Measurements from ENCODE around the gene CXXC5. TPM values are rescaled to one million over a fixed set of nuclear protein-coding genes. Genes with fewer than 3 reads are reported as not detected.
"Not testable (repeated sequence)": the region's sequence is repeated elsewhere in the genome, so short reads cannot be mapped to it uniquely, and the experiment has no call there.

The CXXC5 gene
- total RNA-seq, 1 donor from 2014 or later = 151 TPM

- no peaks in the 10 kb centered on the region for H3K27me3 ChIP-seq (ENCODE audit: insufficient read depth, low read length)
- H3K4me3 ChIP-seq (ENCODE audit: insufficient read depth, low read depth, low read length) = peak overlapping the region; percentile 63
- Mint-ChIP-seq H3K9me3 (ENCODE audit: unreplicated experiment) (no peaks in the 10 kb centered on the region), H3K36me3 (ENCODE audit: low read depth, unreplicated experiment) (peaks cover 6% of the 10 kb centered on the region), H3K27ac (ENCODE audit: unreplicated experiment) (peak overlapping the region; percentile 78), H3K27me3 (ENCODE audit: low read depth, unreplicated experiment) (no peaks in the 10 kb centered on the region), H3K4me3 (ENCODE audit: unreplicated experiment) (peak overlapping the region; percentile 78), H3K4me1 (ENCODE audit: low read depth, unreplicated experiment) (peaks cover 30% of the 10 kb centered on the region)
- H2AFZ ChIP-seq (ENCODE audit: low read depth, low read length) = peak overlapping the region; percentile 11
- peak overlapping the region; percentile 58 for H3K27ac ChIP-seq (ENCODE audit: low read depth, low read length)
- peak overlapping the region; percentile 89 for H3K4me2 ChIP-seq (ENCODE audit: low read length)
- H4K20me1 ChIP-seq (ENCODE audit: insufficient read depth, low read length) = no peaks in the 10 kb centered on the region
- TF ChIP-seq, protein P1, sequence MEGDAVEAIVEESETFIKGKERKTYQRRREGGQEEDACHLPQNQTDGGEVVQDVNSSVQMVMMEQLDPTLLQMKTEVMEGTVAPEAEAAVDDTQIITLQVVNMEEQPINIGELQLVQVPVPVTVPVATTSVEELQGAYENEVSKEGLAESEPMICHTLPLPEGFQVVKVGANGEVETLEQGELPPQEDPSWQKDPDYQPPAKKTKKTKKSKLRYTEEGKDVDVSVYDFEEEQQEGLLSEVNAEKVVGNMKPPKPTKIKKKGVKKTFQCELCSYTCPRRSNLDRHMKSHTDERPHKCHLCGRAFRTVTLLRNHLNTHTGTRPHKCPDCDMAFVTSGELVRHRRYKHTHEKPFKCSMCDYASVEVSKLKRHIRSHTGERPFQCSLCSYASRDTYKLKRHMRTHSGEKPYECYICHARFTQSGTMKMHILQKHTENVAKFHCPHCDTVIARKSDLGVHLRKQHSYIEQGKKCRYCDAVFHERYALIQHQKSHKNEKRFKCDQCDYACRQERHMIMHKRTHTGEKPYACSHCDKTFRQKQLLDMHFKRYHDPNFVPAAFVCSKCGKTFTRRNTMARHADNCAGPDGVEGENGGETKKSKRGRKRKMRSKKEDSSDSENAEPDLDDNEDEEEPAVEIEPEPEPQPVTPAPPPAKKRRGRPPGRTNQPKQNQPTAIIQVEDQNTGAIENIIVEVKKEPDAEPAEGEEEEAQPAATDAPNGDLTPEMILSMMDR (IDR thresholded peaks at IDR 0.05; ENCODE audit: insufficient read depth, low read depth, low read length) = no peak
- TF ChIP-seq EZH2 (IDR thresholded peaks at IDR 0.05; ENCODE audit: insufficient read depth, low read length) = no peak
- H3K9ac ChIP-seq (ENCODE audit: low read length) = peak overlapping the region; percentile 72
- FAIRE-seq (no peak), DNase-seq (ENCODE audit: low read depth) (no peak)
- no peaks in the 10 kb centered on the region for H3K79me2 ChIP-seq (ENCODE audit: insufficient read depth, low read length)
- no peaks in the 10 kb centered on the region for H3K36me3 ChIP-seq (ENCODE audit: insufficient read depth, low read length)
- peaks cover 27% of the 10 kb centered on the region for H3K4me1 ChIP-seq (ENCODE audit: insufficient read depth, low read length)
- H3K9me3 ChIP-seq (ENCODE audit: insufficient read depth, low read depth, low read length) = no peaks in the 10 kb centered on the region
Observed at GRCh38 chr5:139711067-139711905, 63.1 kb downstream of the CXXC5 start.

- Histone ChIP-seq H3K27me3 (ENCODE audit: insufficient read depth, low read length) (no peaks in the 10 kb centered on the region), H3K36me3 (ENCODE audit: insufficient read depth, low read length) (no peaks in the 10 kb centered on the region), H2AFZ (ENCODE audit: low read depth, low read length) (no peak overlapping the region), H3K4me3 (ENCODE audit: insufficient read depth, low read depth, low read length) (peak overlapping the region; percentile 63), H3K4me1 (ENCODE audit: insufficient read depth, low read length) (peaks cover 27% of the 10 kb centered on the region), H3K4me2 (ENCODE audit: low read length) (peak overlapping the region; percentile 89), H3K9me3 (ENCODE audit: insufficient read depth, low read depth, low read length) (no peaks in the 10 kb centered on the region), H3K27ac (ENCODE audit: low read depth, low read length) (no peak overlapping the region), H3K79me2 (ENCODE audit: insufficient read depth, low read length) (no peaks in the 10 kb centered on the region), H4K20me1 (ENCODE audit: insufficient read depth, low read length) (no peaks in the 10 kb centered on the region), H3K9ac (ENCODE audit: low read length) (peak overlapping the region; percentile 62)
- peaks cover 30% of the 10 kb centered on the region for H3K4me1 Mint-ChIP-seq (ENCODE audit: low read depth, unreplicated experiment)
- TF ChIP-seq EZH2 (IDR thresholded peaks at IDR 0.05; ENCODE audit: insufficient read depth, low read length) = no peak
- H3K9me3 Mint-ChIP-seq (ENCODE audit: unreplicated experiment) = peaks cover 1% of the 10 kb centered on the region
- H3K4me3 Mint-ChIP-seq (ENCODE audit: unreplicated experiment) = peak overlapping the region; percentile 78
- DNase-seq (ENCODE audit: low read depth) (no peak), FAIRE-seq (no peak)
- peaks cover 6% of the 10 kb centered on the region for H3K36me3 Mint-ChIP-seq (ENCODE audit: low read depth, unreplicated experiment)
- H3K27ac Mint-ChIP-seq (ENCODE audit: unreplicated experiment) = peak overlapping the region; percentile 78
- H3K27me3 Mint-ChIP-seq (ENCODE audit: low read depth, unreplicated experiment) = no peaks in the 10 kb centered on the region
Observed at GRCh38 chr5:139711906-139712224, 63.7 kb downstream of the CXXC5 start.

- Histone ChIP-seq H3K4me3 (ENCODE audit: insufficient read depth, low read depth, low read length) (no peak overlapping the region), H3K9me3 (ENCODE audit: insufficient read depth, low read depth, low read length) (no peaks in the 10 kb centered on the region), H3K9ac (ENCODE audit: low read length) (no peak overlapping the region), H3K27me3 (ENCODE audit: insufficient read depth, low read length) (no peaks in the 10 kb centered on the region), H2AFZ (ENCODE audit: low read depth, low read length) (no peak overlapping the region), H3K4me1 (ENCODE audit: insufficient read depth, low read length) (peaks cover 27% of the 10 kb centered on the region), H4K20me1 (ENCODE audit: insufficient read depth, low read length) (no peaks in the 10 kb centered on the region), H3K79me2 (ENCODE audit: insufficient read depth, low read length) (no peaks in the 10 kb centered on the region), H3K4me2 (ENCODE audit: low read length) (no peak overlapping the region), H3K36me3 (ENCODE audit: insufficient read depth, low read length) (no peaks in the 10 kb centered on the region), H3K27ac (ENCODE audit: low read depth, low read length) (no peak overlapping the region)
- TF ChIP-seq, protein P1 (IDR thresholded peaks at IDR 0.05; ENCODE audit: insufficient read depth, low read depth, low read length) = no peak
- TF ChIP-seq EZH2 (IDR thresholded peaks at IDR 0.05; ENCODE audit: insufficient read depth, low read length) = no peak
- Mint-ChIP-seq H3K4me1 (ENCODE audit: low read depth, unreplicated experiment) (peaks cover 25% of the 10 kb centered on the region), H3K27me3 (ENCODE audit: low read depth, unreplicated experiment) (no peaks in the 10 kb centered on the region), H3K9me3 (ENCODE audit: unreplicated experiment) (peaks cover 2% of the 10 kb centered on the region), H3K4me3 (ENCODE audit: unreplicated experiment) (peak overlapping the region; percentile 71), H3K27ac (ENCODE audit: unreplicated experiment) (peak overlapping the region; percentile 38), H3K36me3 (ENCODE audit: low read depth, unreplicated experiment) (peaks cover 6% of the 10 kb centered on the region)
- FAIRE-seq = no peak
- no peak for DNase-seq (ENCODE audit: low read depth)
Observed at GRCh38 chr5:139712412-139712811, 64.3 kb downstream of the CXXC5 start.

GRCh38 chr5:139713898-139714297, 65.7 kb downstream of the CXXC5 start:
- H4K20me1 ChIP-seq (ENCODE audit: insufficient read depth, low read length); H2AFZ ChIP-seq (ENCODE audit: low read depth, low read length); FAIRE-seq; H3K27ac Mint-ChIP-seq (ENCODE audit: unreplicated experiment); H3K9me3 ChIP-seq (ENCODE audit: insufficient read depth, low read depth, low read length); H3K4me3 Mint-ChIP-seq (ENCODE audit: unreplicated experiment); H3K9ac ChIP-seq (ENCODE audit: low read length); H3K79me2 ChIP-seq (ENCODE audit: insufficient read depth, low read length); H3K4me3 ChIP-seq (ENCODE audit: insufficient read depth, low read depth, low read length); H3K4me2 ChIP-seq (ENCODE audit: low read length); H3K36me3 ChIP-seq (ENCODE audit: insufficient read depth, low read length); H3K27ac ChIP-seq (ENCODE audit: low read depth, low read length); H3K27me3 Mint-ChIP-seq (ENCODE audit: low read depth, unreplicated experiment); H3K27me3 ChIP-seq (ENCODE audit: insufficient read depth, low read length); DNase-seq (ENCODE audit: low read depth): not testable (repeated sequence)
- peaks cover 22% of the 10 kb centered on the region for H3K4me1 ChIP-seq (ENCODE audit: insufficient read depth, low read length)
- Mint-ChIP-seq H3K4me1 (ENCODE audit: low read depth, unreplicated experiment) (peaks cover 12% of the 10 kb centered on the region), H3K9me3 (ENCODE audit: unreplicated experiment) (peaks cover 10% of the 10 kb centered on the region), H3K36me3 (ENCODE audit: low read depth, unreplicated experiment) (peaks cover 17% of the 10 kb centered on the region)
